Right atrium auricular region (tissue), 2 donors: ENCODE measurements around the gene CHIC1. TPM values are rescaled to one million over a fixed set of nuclear protein-coding genes. Genes with fewer than 3 reads are reported as not detected.
"Not testable (repeated sequence)": the region's sequence is repeated elsewhere in the genome, so short reads cannot be mapped to it uniquely, and the experiment has no call there.

Experiments used
- DNase-seq: peaks from one replicate; pipeline ENCODE4 v3.0.0-alpha.2; 2019; ENCODE audit warnings: low spot score
- H3K27ac ChIP-seq, 2 donors: fragments of 200-600 bp; sonication (generic); 1 replicate in 1 of 2; 2 replicates in 1 of 2; pipeline ENCODE4 v1.5.1; 2016 to 2019
- H3K27me3 ChIP-seq, 2 donors: fragments of 200-600 bp; sonication (generic); one replicate each; pipeline versions ENCODE4 v1.5.1 to v1.6.0; 2017 to 2019
- H3K36me3 ChIP-seq: fragments of 200-600 bp; sonication (generic); one replicate; pipeline ENCODE4 v1.5.1; 2016
- H3K4me1 ChIP-seq, 2 donors: fragments of 200-600 bp; sonication (generic); one replicate each; pipeline versions ENCODE4 v1.5.1 to v1.6.0; 2017 to 2019
- H3K4me3 ChIP-seq, 2 donors: fragments of 200-600 bp; sonication (generic); 1 replicate in 1 of 2; 2 replicates in 1 of 2; pipeline ENCODE4 v1.5.1; 2017 to 2019; ENCODE audit warnings: mild to moderate bottlenecking in 1 of 2, moderate library complexity in 1 of 2
- H3K9me3 ChIP-seq, 2 donors: fragments of 200-600 bp; sonication (generic); one replicate each; pipeline ENCODE4 v1.5.1; 2019
- CTCF ChIP-seq, 2 donors: fragments of 200-600 bp; sonication (generic); IDR thresholded peaks; one replicate each; pipeline ENCODE4 v1.5.1; 2019; ENCODE audit warnings: antibody characterized with exemption in 2 of 2
- total RNA-seq, 2 donors: library from RNA; depleted of rRNA; stranded (reverse); fragments of >200 nt; gene quantifications; one replicate each; pipeline ENCODE4 v1.1.0, GENCODE V29; 2016

CHIC1 gene
- total RNA-seq, 2 donors from 2014 or later = 9.2 to 17.9 TPM

- Histone ChIP-seq H3K27ac (no peak overlapping the region), H3K27me3 (no peaks in the 10 kb centered on the region), H3K9me3 (peaks cover 4 to 30% of the 10 kb centered on the region in 2 donors), H3K4me3 (no peak overlapping the region), H3K36me3 (no peaks in the 10 kb centered on the region), H3K4me1 (no peaks in the 10 kb centered on the region)
- no peak for TF ChIP-seq CTCF (IDR thresholded peaks at IDR 0.05)
- DNase-seq = no peak
These were observed 52.0 kb downstream of the CHIC1 start for GRCh38 chrX:73615022-73615421.

- peaks cover 0 to 46% of the 10 kb centered on the region in 2 donors for H3K9me3 ChIP-seq
- DNase-seq = not testable (repeated sequence)
These were observed 78.7 kb downstream of the CHIC1 start for GRCh38 chrX:73641669-73642068.

GRCh38 chrX:73647212-73647611, 84.2 kb downstream of the CHIC1 start:
- no peaks in the 10 kb centered on the region for H3K36me3 ChIP-seq
- TF ChIP-seq CTCF (IDR thresholded peaks at IDR 0.05) = no peak
- H3K9me3 ChIP-seq = peaks cover 0 to 35% of the 10 kb centered on the region in 2 donors

More at GRCh38 chrX:73641669-73642068, 78.7 kb downstream of the CHIC1 start:
- not testable (repeated sequence) for H3K27ac ChIP-seq, H3K27me3 ChIP-seq, H3K4me1 ChIP-seq, H3K36me3 ChIP-seq, H3K4me3 ChIP-seq

GRCh38 chrX:73647632-73648322, 84.8 kb downstream of the CHIC1 start:
- Histone ChIP-seq H3K4me1 (no peaks in the 10 kb centered on the region), H3K27ac (no peak overlapping the region), H3K9me3 (peaks cover 0 to 41% of the 10 kb centered on the region in 2 donors), H3K27me3 (no peaks in the 10 kb centered on the region), H3K36me3 (no peaks in the 10 kb centered on the region), H3K4me3 (no peak overlapping the region)
- no peak for TF ChIP-seq CTCF (IDR thresholded peaks at IDR 0.05)
- DNase-seq = no peak

More at GRCh38 chrX:73647212-73647611, 84.2 kb downstream of the CHIC1 start:
- Histone ChIP-seq H3K27me3 (no peaks in the 10 kb centered on the region), H3K4me1 (no peaks in the 10 kb centered on the region), H3K4me3 (no peak overlapping the region), H3K27ac (no peak overlapping the region)
- no peak for DNase-seq

- peaks cover 0 to 29% of the 10 kb centered on the region in 2 donors for H3K9me3 ChIP-seq
- not testable (repeated sequence) for H3K4me3 ChIP-seq, H3K36me3 ChIP-seq, DNase-seq, H3K27ac ChIP-seq, H3K27me3 ChIP-seq, H3K4me1 ChIP-seq
These were observed 98.3 kb downstream of the CHIC1 start for GRCh38 chrX:73661322-73661721.

GRCh38 chrX:73668779-73669178, 105.8 kb downstream of the CHIC1 start:
- H3K36me3 ChIP-seq = no peaks in the 10 kb centered on the region
- H3K4me3 ChIP-seq = no peak overlapping the region
- H3K27me3 ChIP-seq = no peaks in the 10 kb centered on the region
- H3K4me1 ChIP-seq = no peaks in the 10 kb centered on the region
- no peak for DNase-seq
- no peak for TF ChIP-seq CTCF (IDR thresholded peaks at IDR 0.05)
- H3K9me3 ChIP-seq = peaks cover 0 to 33% of the 10 kb centered on the region in 2 donors
- H3K27ac ChIP-seq = no peak overlapping the region

GRCh38 chrX:73681408-73681807, 118.4 kb downstream of the CHIC1 start:
- H3K4me3 ChIP-seq = no peak overlapping the region
- no peak for TF ChIP-seq CTCF (IDR thresholded peaks at IDR 0.05)
- H3K9me3 ChIP-seq = peaks cover 0 to 14% of the 10 kb centered on the region in 2 donors
- no peaks in the 10 kb centered on the region for H3K27me3 ChIP-seq
- no peaks in the 10 kb centered on the region for H3K36me3 ChIP-seq
- no peak overlapping the region for H3K27ac ChIP-seq
- DNase-seq = no peak
- no peaks in the 10 kb centered on the region for H3K4me1 ChIP-seq
